HepG2 (cell line): ENCODE measurements around the gene MASP1. TPM values are rescaled to one million over a fixed set of nuclear protein-coding genes. Genes with fewer than 3 reads are reported as not detected.
A peak's percentile ranks its signal among the peaks of the same experiment; 100 is the strongest.

Source experiments
- ATAC-seq: fragments of 200-7000 bp; cut with Tn5 transposase; 3 replicates; pipeline ENCODE4 v1.9.1; 2020; ENCODE audit warnings: mild to moderate bottlenecking, moderate library complexity
- BruUV-seq: library from RNA; stranded (reverse); fragments of 400-500 nt; replicated peaks from 2 replicates; lab custom pipeline; 2021; lab: Mats Ljungman, UMichigan
- CTCF ChIA-PET: fragments of 300-600 bp; formaldehyde crosslinking; extraction: SDS; loops from one replicate; lab custom pipeline; 2021; ENCODE audit warnings: low total read pairs, inconsistent platforms, low intra/inter-chr PET ratio; lab: Yijun Ruan, JAX
- POLR2A ChIA-PET: fragments of 350-600 bp; sonication (Branson Sonifier 250); formaldehyde crosslinking; loops from one replicate; lab custom pipeline; 2020; ENCODE audit warnings: antibody characterized with exemption, inconsistent platforms; lab: Yijun Ruan, JAX
- DNase-seq: peaks from one replicate; pipeline ENCODE4 v3.0.0-alpha.2; 2015; ENCODE audit warnings: low spot score
- FAIRE-seq: peaks from 3 replicates; lab custom pipeline; 2011; peaks lifted over from hg19 to GRCh38; lab: Jason Lieb, UNC
- H2AFZ ChIP-seq: one replicate; pipeline ENCODE4 v1.6.1; 2011; ENCODE audit warnings: low read length, inconsistent platforms
- H3K27ac ChIP-seq: fragments of 300-600 bp; 3 replicates; pipeline ENCODE4 v1.8.0; 2011; ENCODE audit warnings: mixed run types, mild to moderate bottlenecking, mixed read lengths, low read length, inconsistent platforms; ENCODE audit not compliant: insufficient read depth; ENCODE audit errors: extremely low read length
- H3K27me3 ChIP-seq, 2 experiments: fragments of 200-600 bp in 1 of 2; 2 replicates in 1 of 2; 3 replicates in 1 of 2; pipeline versions ENCODE4 v1.6.0 to v1.8.0; 2011; ENCODE audit warnings: low read length in 2 of 2, mild to moderate bottlenecking in 2 of 2, moderate library complexity in 2 of 2, inconsistent platforms in 1 of 2; ENCODE audit not compliant: insufficient read depth in 2 of 2, control insufficient read depth in 1 of 2
- H3K36me3 ChIP-seq, 2 experiments: fragments of 200-600 bp in 1 of 2; replicated peaks in 1 of 2; 2 replicates in 1 of 2; 3 replicates in 1 of 2; pipeline versions ENCODE4 v1.5.1 to v1.8.0; 2011; ENCODE audit warnings: low read length in 2 of 2, inconsistent platforms in 1 of 2; ENCODE audit not compliant: insufficient read depth in 2 of 2, control insufficient read depth in 1 of 2
- H3K4me1 ChIP-seq: 2 replicates; pipeline ENCODE4 v1.5.1; 2012; ENCODE audit warnings: low read length, inconsistent platforms; ENCODE audit not compliant: insufficient read depth
- H3K4me2 ChIP-seq: 2 replicates; pipeline ENCODE4 v1.6.0; 2011; ENCODE audit warnings: low read depth, low read length, inconsistent platforms
- H3K4me3 ChIP-seq, 3 experiments: fragments of 200-600 bp in 1 of 3; sonication (generic), shearing (Covaris generic) in 1 of 3; replicated peaks in 1 of 3; 2 replicates each; pipeline ENCODE4 v1.5.1; 2011 to 2016; ENCODE audit warnings: low read length in 3 of 3, inconsistent platforms in 2 of 3, low read depth in 2 of 3, mild to moderate bottlenecking in 2 of 3, control low read depth in 1 of 3, mixed read lengths in 1 of 3; ENCODE audit not compliant: insufficient read depth in 1 of 3
- H3K79me2 ChIP-seq: one replicate; pipeline ENCODE4 v1.6.1; 2011; ENCODE audit warnings: low read length, inconsistent platforms; ENCODE audit not compliant: insufficient read depth
- H3K9ac ChIP-seq: 2 replicates; pipeline ENCODE4 v1.6.0; 2011; ENCODE audit warnings: mild to moderate bottlenecking, low read depth, low read length, inconsistent platforms; ENCODE audit not compliant: insufficient read depth
- H3K9me3 ChIP-seq: 2 replicates; pipeline ENCODE4 v1.5.1; 2012; ENCODE audit warnings: mild to moderate bottlenecking, low read length
- H4K20me1 ChIP-seq: 2 replicates; pipeline ENCODE4 v1.6.0; 2011; ENCODE audit warnings: inconsistent platforms, mild to moderate bottlenecking, low read length, moderate library complexity; ENCODE audit not compliant: insufficient read depth
- AKAP8 ChIP-seq: sonication (generic); formaldehyde crosslinking; IDR thresholded peaks from 2 replicates; pipeline ENCODE4 v1.5.1; 2020; ENCODE audit warnings: mild to moderate bottlenecking, missing genetic modification reagents
- ARID5B ChIP-seq: IDR thresholded peaks from 2 replicates; pipeline ENCODE4 v1.4.0; 2020; ENCODE audit warnings: mild to moderate bottlenecking, missing genetic modification reagents
- CBFB ChIP-seq: sonication (generic); formaldehyde crosslinking; IDR thresholded peaks from 2 replicates; pipeline ENCODE4 v1.4.0; 2020; ENCODE audit warnings: missing genetic modification reagents
- FOSL1 ChIP-seq: sonication (generic); formaldehyde crosslinking; IDR thresholded peaks from 2 replicates; pipeline ENCODE4 v1.9.0; 2021; ENCODE audit warnings: missing genetic modification reagents, borderline replicate concordance
- FOXM1 ChIP-seq: sonication (generic); formaldehyde crosslinking; IDR thresholded peaks from 2 replicates; pipeline ENCODE4 v1.5.0; 2020; ENCODE audit warnings: missing genetic modification reagents
- HMG20A ChIP-seq: IDR thresholded peaks from 2 replicates; pipeline ENCODE4 v1.6.1; 2016; ENCODE audit warnings: borderline replicate concordance
- HMGA1 ChIP-seq: sonication (generic); formaldehyde crosslinking; conservative IDR thresholded peaks from 2 replicates; pipeline ENCODE4 v1.4.0; 2020; ENCODE audit warnings: missing genetic modification reagents
- SAP130 ChIP-seq: IDR thresholded peaks from 2 replicates; pipeline ENCODE4 v1.6.1; 2016; ENCODE audit warnings: low read depth
- SNRNP70 ChIP-seq: fragments of 200-400 bp; formaldehyde crosslinking; IDR thresholded peaks from 2 replicates; pipeline ENCODE4 v1.6.1; 2017; ENCODE audit warnings: mild to moderate bottlenecking, low read depth, low read length, moderate library complexity
- SOX6 ChIP-seq, 2 experiments: fragments of 450-650 bp in 1 of 2; sonication (generic) in 1 of 2; formaldehyde crosslinking in 1 of 2; IDR thresholded peaks; 2 replicates each; pipeline versions ENCODE4 v1.4.0 to v1.6.1; 2017 to 2020; ENCODE audit warnings: antibody characterized with exemption in 1 of 2, mild to moderate bottlenecking in 1 of 2, missing genetic modification reagents in 1 of 2
- SRSF9 ChIP-seq: fragments of 200-400 bp; formaldehyde crosslinking; IDR thresholded peaks from 2 replicates; pipeline ENCODE4 v1.6.1; 2018; ENCODE audit warnings: borderline replicate concordance, mild to moderate bottlenecking, low read depth, low read length; ENCODE audit not compliant: insufficient read depth, poor library complexity, severe bottlenecking
- ZNF260 ChIP-seq: sonication (generic); formaldehyde crosslinking; IDR thresholded peaks from 2 replicates; pipeline ENCODE4 v1.4.0; 2020; ENCODE audit warnings: missing genetic modification reagents, low read depth, mild to moderate bottlenecking, borderline replicate concordance
- ZNF44 ChIP-seq: sonication (generic); formaldehyde crosslinking; IDR thresholded peaks from 2 replicates; pipeline ENCODE4 v1.5.1; 2020; ENCODE audit warnings: mild to moderate bottlenecking, missing genetic modification reagents
- ZNF543 ChIP-seq: sonication (generic); formaldehyde crosslinking; IDR thresholded peaks from 2 replicates; pipeline ENCODE4 v1.4.0; 2020; ENCODE audit warnings: mild to moderate bottlenecking, missing genetic modification reagents
- ZNF720 ChIP-seq: sonication (generic); formaldehyde crosslinking; IDR thresholded peaks from 2 replicates; pipeline ENCODE4 v1.4.0; 2020; ENCODE audit warnings: missing genetic modification reagents
- WGBS: methylation state at CpG from one replicate; pipeline ENCODE4 v1.1.6; 2017; ENCODE audit warnings: low lambda C conversion rate; 5-methylcytosine and 5-hydroxymethylcytosine counted together
- in situ Hi-C: cut with HindIII; loops from 2 replicates; pipeline ENCODE4 v1.10.0; 2017; ENCODE audit warnings: low pct_unique_long_range_greater_than_20kb; ENCODE audit not compliant: extremely low pct_ligation_motif_present
- intact Hi-C: fragments of 100-400 bp; cut with micrococcal nuclease; formaldehyde crosslinking; loops from one replicate; pipeline ENCODE4 v1.10.0; 2022; ENCODE audit not compliant: unreplicated experiment
- polyA plus RNA-seq, 8 experiments: library from polyadenylated mRNA; depleted of rRNA in 3 of 8; stranded (reverse) in 7 of 8; unstranded in 1 of 8; fragments of >200 nt; fragmentation: Illumina TruSeq in 4 of 8; extraction: Trizol in 4 of 8; gene quantifications; 2 replicates each; pipeline versions ENCODE4 v1.2.1 to v1.2.3, GENCODE V29; 2011 to 2016; ENCODE audit warnings: low read depth in 4 of 8, missing spikeins in 1 of 8, mixed read lengths in 1 of 8; ENCODE audit not compliant: insufficient read depth in 1 of 8
- total RNA-seq, 5 experiments: library from RNA; depleted of rRNA; stranded (reverse); fragments of >200 nt; fragmentation: Illumina TruSeq; extraction: Trizol; gene quantifications; 2 replicates each; pipeline ENCODE4 v1.2.3, GENCODE V29; 2016; ENCODE audit warnings: low read depth in 1 of 5
- TF ChIP-seq, protein P1 (sequence below): IDR thresholded peaks from 2 replicates; pipeline ENCODE4 v1.6.1; 2016; ENCODE audit warnings: low read depth, control low read depth
- TF ChIP-seq, protein P2 (sequence below): sonication (generic); formaldehyde crosslinking; IDR thresholded peaks from 2 replicates; pipeline ENCODE4 v1.4.0; 2020; ENCODE audit warnings: missing genetic modification reagents

Gene MASP1
- total and polyA plus RNA-seq, 2 of the 13 experiments (the other 11 are each of a cell fraction or from before 2014, with no cell fraction given), result 10.8 to 56.0 TPM

DNA sequence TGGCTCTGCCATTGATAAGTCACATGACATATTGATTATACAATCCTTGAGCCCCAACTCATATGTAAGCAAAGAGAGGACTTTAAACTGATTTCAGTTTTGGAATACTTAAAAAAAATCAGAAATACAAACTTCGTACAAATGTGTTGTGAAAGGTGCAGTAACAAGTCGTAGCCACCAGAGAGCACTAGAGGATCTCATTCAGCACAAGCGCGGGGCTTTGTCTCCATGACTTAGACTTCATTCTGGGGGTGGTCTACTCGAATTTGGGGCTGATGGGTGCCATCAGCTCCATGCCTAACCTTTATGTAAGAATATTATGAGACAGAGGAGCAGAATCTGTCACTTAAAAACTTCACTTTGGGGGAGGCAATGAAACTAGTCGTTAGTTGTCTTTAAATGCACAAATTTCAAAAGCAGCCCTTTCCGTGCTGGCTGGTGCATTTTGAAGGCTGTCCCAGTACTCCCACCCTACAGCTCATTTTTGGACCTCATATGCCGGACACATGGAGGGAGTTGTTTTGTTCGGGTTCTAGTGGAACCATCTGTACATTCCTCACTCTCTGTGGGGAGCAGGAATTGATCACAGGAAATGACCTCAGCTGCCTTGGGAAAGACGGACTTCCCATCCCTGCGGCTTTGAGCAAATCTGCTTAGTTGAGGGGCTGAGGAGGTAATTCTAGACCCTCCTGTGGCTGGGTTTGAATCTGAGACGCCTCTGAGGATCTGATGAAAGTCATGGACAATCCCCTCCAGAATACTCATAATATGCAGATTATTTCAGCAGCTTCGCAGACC is 27.5 kb upstream of the MASP1 start:
- DNase-seq (peak; percentile 35), FAIRE-seq (peak; percentile 74), ATAC-seq (peak; percentile 70)
- no peaks in the 10 kb centered on the region for H3K9me3 ChIP-seq
- no peak overlapping the region for H3K27ac ChIP-seq
- H4K20me1 ChIP-seq, result no peaks in the 10 kb centered on the region
- BruUV-seq, result no TSS peak
- H3K79me2 ChIP-seq, result no peaks in the 10 kb centered on the region
- H3K9ac ChIP-seq, result no peak overlapping the region
- no peak overlapping the region for H3K4me3 ChIP-seq
- H2AFZ ChIP-seq, result no peak overlapping the region
- H3K4me2 ChIP-seq, result peak overlapping the region; percentile 51
- in situ Hi-C loops, result loop anchor here (5.0 to 10.0 kb wide), 2 partner anchors 358 to 396 kb away; no protein-coding TSS in a partner anchor
- H3K27me3 ChIP-seq, result 0 out of 5 replicates have a peak, but pooled peaks cover 0 to 5% of the 10 kb centered on the region in 2 experiments
- H3K36me3 ChIP-seq, result no peaks in the 10 kb centered on the region
- ChIA-PET CTCF (interaction anchor here (2.3 to 4.0 kb wide), 3 partner anchors 99 to 395 kb away, joined by 15 to 71 read pairs (median 21); no protein-coding TSS in a partner anchor), POLR2A (interaction anchor here (1.3 kb wide), 1 partner anchor 361 kb away, joined by 5 read pairs; no protein-coding TSS in a partner anchor)
- WGBS, result 16% methylated on average over 12 of the region's 13 CpGs
- H3K4me1 ChIP-seq, result no peaks in the 10 kb centered on the region
- intact Hi-C loops, result loop anchor here (1.0 to 2.0 kb wide), 5 partner anchors 99 to 1914 kb away; no protein-coding TSS in a partner anchor
- TF ChIP-seq ARID5B, result no peak
- TF ChIP-seq FOXM1 (CRISPR knock-in tag), result no peak
- TF ChIP-seq SOX6 (IDR thresholded peaks at IDR 0.05), result no peak
- peak; percentile 17; the same call in 1 of the 2 replicates for TF ChIP-seq SOX6 (CRISPR knock-in tag; IDR thresholded peaks at IDR 0.05)
- no peak for TF ChIP-seq SNRNP70
- TF ChIP-seq, protein P1, sequence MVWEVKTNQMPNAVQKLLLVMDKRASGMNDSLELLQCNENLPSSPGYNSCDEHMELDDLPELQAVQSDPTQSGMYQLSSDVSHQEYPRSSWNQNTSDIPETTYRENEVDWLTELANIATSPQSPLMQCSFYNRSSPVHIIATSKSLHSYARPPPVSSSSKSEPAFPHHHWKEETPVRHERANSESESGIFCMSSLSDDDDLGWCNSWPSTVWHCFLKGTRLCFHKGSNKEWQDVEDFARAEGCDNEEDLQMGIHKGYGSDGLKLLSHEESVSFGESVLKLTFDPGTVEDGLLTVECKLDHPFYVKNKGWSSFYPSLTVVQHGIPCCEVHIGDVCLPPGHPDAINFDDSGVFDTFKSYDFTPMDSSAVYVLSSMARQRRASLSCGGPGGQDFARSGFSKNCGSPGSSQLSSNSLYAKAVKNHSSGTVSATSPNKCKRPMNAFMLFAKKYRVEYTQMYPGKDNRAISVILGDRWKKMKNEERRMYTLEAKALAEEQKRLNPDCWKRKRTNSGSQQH (CRISPR knock-in tag), result no peak
- TF ChIP-seq ZNF543, result no peak
- no peak for TF ChIP-seq HMG20A (CRISPR knock-in tag)
- no peak for TF ChIP-seq ZNF260 (CRISPR knock-in tag)
- TF ChIP-seq, protein P2, sequence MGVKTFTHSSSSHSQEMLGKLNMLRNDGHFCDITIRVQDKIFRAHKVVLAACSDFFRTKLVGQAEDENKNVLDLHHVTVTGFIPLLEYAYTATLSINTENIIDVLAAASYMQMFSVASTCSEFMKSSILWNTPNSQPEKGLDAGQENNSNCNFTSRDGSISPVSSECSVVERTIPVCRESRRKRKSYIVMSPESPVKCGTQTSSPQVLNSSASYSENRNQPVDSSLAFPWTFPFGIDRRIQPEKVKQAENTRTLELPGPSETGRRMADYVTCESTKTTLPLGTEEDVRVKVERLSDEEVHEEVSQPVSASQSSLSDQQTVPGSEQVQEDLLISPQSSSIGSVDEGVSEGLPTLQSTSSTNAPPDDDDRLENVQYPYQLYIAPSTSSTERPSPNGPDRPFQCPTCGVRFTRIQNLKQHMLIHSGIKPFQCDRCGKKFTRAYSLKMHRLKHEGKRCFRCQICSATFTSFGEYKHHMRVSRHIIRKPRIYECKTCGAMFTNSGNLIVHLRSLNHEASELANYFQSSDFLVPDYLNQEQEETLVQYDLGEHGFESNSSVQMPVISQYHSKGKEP, result no peak
- TF ChIP-seq HMGA1 (CRISPR knock-in tag), result no peak
- no peak for TF ChIP-seq ZNF720
- TF ChIP-seq ZNF44 (CRISPR knock-in tag), result no peak
- no peak for TF ChIP-seq SAP130
- TF ChIP-seq SRSF9, result no peak
- TF ChIP-seq FOSL1 (CRISPR knock-in tag), result no peak
- TF ChIP-seq CBFB (CRISPR knock-in tag), result no peak
- TF ChIP-seq AKAP8 (CRISPR knock-in tag), result no peak
